Fibroblast of lung (primary cell): ENCODE results near the gene RBBP4. TPM values are rescaled to one million over a fixed set of nuclear protein-coding genes. Genes with fewer than 3 reads are reported as not detected.
A peak's percentile ranks its signal among the peaks of the same experiment; 100 is the strongest.
"Not testable (repeated sequence)": the region's sequence is repeated elsewhere in the genome, so short reads cannot be mapped to it uniquely, and the experiment has no call there.

Experiments
- DNase-seq, 2 donors: peaks; one replicate each; pipeline versions ENCODE4 v3.0.0 to v3.0.0-alpha.2; 2010; ENCODE audit warnings: low read depth in 2 of 2
- H2AFZ ChIP-seq: 2 replicates; pipeline ENCODE4 v1.5.1; 2012; ENCODE audit warnings: low read length, control low read depth, inconsistent platforms
- H3K27ac ChIP-seq: 2 replicates; pipeline ENCODE4 v1.5.1; 2011; ENCODE audit warnings: low read length, control low read depth; ENCODE audit not compliant: insufficient read depth
- H3K27me3 ChIP-seq: 2 replicates; pipeline ENCODE4 v1.5.1; 2011; ENCODE audit warnings: mild to moderate bottlenecking, low read length; ENCODE audit not compliant: control insufficient read depth, insufficient read depth
- H3K36me3 ChIP-seq: 2 replicates; pipeline ENCODE4 v1.5.1; 2011; ENCODE audit warnings: low read length; ENCODE audit not compliant: control insufficient read depth, insufficient read depth
- H3K4me1 ChIP-seq: 2 replicates; pipeline ENCODE4 v1.5.1; 2011; ENCODE audit warnings: low read length; ENCODE audit not compliant: control insufficient read depth, insufficient read depth; ENCODE audit errors: extremely low read depth
- H3K4me2 ChIP-seq: 2 replicates; pipeline ENCODE4 v1.5.1; 2011; ENCODE audit warnings: low read length, control low read depth; ENCODE audit not compliant: insufficient read depth; ENCODE audit errors: extremely low read depth
- H3K4me3 ChIP-seq, 4 experiments: fragments of 200-600 bp in 1 of 4; sonication (generic) in 1 of 4; replicated peaks in 1 of 4; 2 replicates each; pipeline ENCODE4 v1.5.1; 2011 to 2016; ENCODE audit warnings: low read length in 4 of 4, low read depth in 3 of 4, mild to moderate bottlenecking in 3 of 4, control low read depth in 2 of 4, inconsistent platforms in 1 of 4, mixed read lengths in 1 of 4; ENCODE audit not compliant: insufficient read depth in 1 of 4; ENCODE audit errors: control extremely low read depth in 1 of 4
- H3K79me2 ChIP-seq: 2 replicates; pipeline ENCODE4 v1.5.1; 2012; ENCODE audit warnings: mild to moderate bottlenecking, low read length, inconsistent platforms; ENCODE audit not compliant: control insufficient read depth, insufficient read depth
- H3K9ac ChIP-seq: 2 replicates; pipeline ENCODE4 v1.5.1; 2011; ENCODE audit warnings: mild to moderate bottlenecking, low read length, control low read depth; ENCODE audit not compliant: insufficient read depth
- H3K9me3 ChIP-seq: 2 replicates; pipeline ENCODE4 v1.5.1; 2012; ENCODE audit warnings: low read depth, low read length; ENCODE audit not compliant: control insufficient read depth, insufficient read depth
- H4K20me1 ChIP-seq: 2 replicates; pipeline ENCODE4 v1.5.1; 2011; ENCODE audit warnings: low read length; ENCODE audit not compliant: control insufficient read depth, insufficient read depth; ENCODE audit errors: extremely low read depth
- CTCF ChIP-seq, 2 donors: IDR thresholded peaks in 1 of 2; conservative IDR thresholded peaks in 1 of 2; 1 replicate in 1 of 2; 2 replicates in 1 of 2; pipeline ENCODE4 v1.5.1; 2011 to 2012; ENCODE audit warnings: low read length in 2 of 2, control low read depth in 1 of 2, inconsistent platforms in 1 of 2, low read depth in 1 of 2, mild to moderate bottlenecking in 1 of 2
- EZH2 ChIP-seq: IDR thresholded peaks from 2 replicates; pipeline ENCODE4 v1.5.1; 2012; ENCODE audit warnings: low read length, control low read depth, mild to moderate bottlenecking; ENCODE audit errors: missing control alignments
- polyA plus RNA-seq, 2 donors: library from polyadenylated mRNA; depleted of rRNA in 1 of 2; stranded (reverse) in 1 of 2; unstranded in 1 of 2; fragments of >200 nt; gene quantifications; 2 replicates each; pipeline ENCODE4 v1.2.1, GENCODE V29; 2011 to 2012; ENCODE audit warnings: missing spikeins in 1 of 2
- total RNA-seq: library from RNA; depleted of rRNA; stranded (reverse); fragments of >200 nt; gene quantifications from 2 replicates; pipeline ENCODE4 v1.2.1, GENCODE V29; 2014

The RBBP4 gene
- total and polyA plus RNA-seq, 2 donors (not counting 1 experiment from before 2014, with no cell fraction given), result 92.5 to 169 TPM

- Histone ChIP-seq H3K9me3 (no peaks in the 10 kb centered on the region), H3K27ac (no peak overlapping the region), H2AFZ (no peak overlapping the region), H3K27me3 (no peaks in the 10 kb centered on the region), H3K4me1 (peaks cover 19% of the 10 kb centered on the region), H3K4me3 (no peak overlapping the region), H4K20me1 (no peaks in the 10 kb centered on the region), H3K4me2 (no peak overlapping the region), H3K36me3 (peaks cover 4% of the 10 kb centered on the region), H3K9ac (no peak overlapping the region), H3K79me2 (peaks cover 5% of the 10 kb centered on the region)
- no peak for TF ChIP-seq CTCF (conservative IDR thresholded peaks at IDR 0.05 in 1 of 2, IDR thresholded peaks at IDR 0.05 in 1 of 2; ENCODE audit: low read depth in 1 of 2, low read length in 2 of 2)
- DNase-seq, result no peak
Observed at GRCh38 chr1:32696041-32696440, 45.0 kb downstream of the RBBP4 start.

GRCh38 chr1:32696996-32697395 lies 46.0 kb downstream of the RBBP4 start:
- not testable (repeated sequence) for H3K36me3 ChIP-seq, H4K20me1 ChIP-seq, DNase-seq, H3K27ac ChIP-seq, H3K4me3 ChIP-seq, H3K9ac ChIP-seq, H3K9me3 ChIP-seq, H2AFZ ChIP-seq, H3K4me2 ChIP-seq, H3K27me3 ChIP-seq
- H3K4me1 ChIP-seq, result peaks cover 27% of the 10 kb centered on the region
- H3K79me2 ChIP-seq, result peaks cover 12% of the 10 kb centered on the region

- H3K4me1 ChIP-seq, result peaks cover 22% of the 10 kb centered on the region
- peaks cover 3% of the 10 kb centered on the region for H3K36me3 ChIP-seq
- H3K9ac ChIP-seq, result peak overlapping the region; percentile 8
- TF ChIP-seq CTCF (conservative IDR thresholded peaks at IDR 0.05 in 1 of 2, IDR thresholded peaks at IDR 0.05 in 1 of 2; ENCODE audit: low read depth in 1 of 2, low read length in 2 of 2) (no peak), EZH2 (no peak)
- H3K4me3 ChIP-seq, result peak overlapping the region; percentile 66 to 77 (median 70)
- no peaks in the 10 kb centered on the region for H3K27me3 ChIP-seq
- DNase-seq, result peak in 1 of 2 donors; percentile 36
- H3K27ac ChIP-seq, result peak overlapping the region; percentile 54
- peaks cover 14% of the 10 kb centered on the region for H3K79me2 ChIP-seq
- H3K9me3 ChIP-seq, result no peaks in the 10 kb centered on the region
- H2AFZ ChIP-seq, result no peak overlapping the region
- H4K20me1 ChIP-seq, result no peaks in the 10 kb centered on the region
- peak overlapping the region; percentile 98 for H3K4me2 ChIP-seq
Observed at GRCh38 chr1:32701421-32701911, 50.5 kb downstream of the RBBP4 start.
